Esophagus squamous epithelium (tissue), 5 donors: ENCODE data around the gene CD2. TPM values are rescaled to one million over a fixed set of nuclear protein-coding genes. Genes with fewer than 3 reads are reported as not detected.

ENCODE experiments used
- DNase-seq: peaks from one replicate; lab custom pipeline; 2025; lab: John Stamatoyannopoulos, UW
- H3K27ac ChIP-seq, 4 donors: fragments of 200-600 bp; sonication (generic); one replicate each; pipeline ENCODE4 v1.5.1; 2016 to 2019; ENCODE audit warnings: mild to moderate bottlenecking in 1 of 4
- H3K27me3 ChIP-seq, 4 donors: fragments of 200-600 bp; sonication (generic); 1 replicate in 3 of 4; 2 replicates in 1 of 4; pipeline versions ENCODE4 v1.5.1 to v1.6.0; 2017 to 2021; ENCODE audit warnings: antibody characterized with exemption in 1 of 4
- H3K36me3 ChIP-seq, 3 donors: fragments of 200-600 bp; sonication (generic); one replicate each; pipeline ENCODE4 v1.5.1; 2016 to 2019
- H3K4me1 ChIP-seq, 3 donors: fragments of 200-600 bp; sonication (generic); one replicate each; pipeline ENCODE4 v1.5.1; 2017 to 2019
- H3K4me3 ChIP-seq, 4 donors: fragments of 200-600 bp; sonication (generic); 1 replicate in 3 of 4; 2 replicates in 1 of 4; pipeline ENCODE4 v1.5.1; 2016 to 2019; ENCODE audit warnings: mild to moderate bottlenecking in 2 of 4, moderate library complexity in 1 of 4
- H3K9me3 ChIP-seq, 3 donors: fragments of 200-600 bp; sonication (generic); one replicate each; pipeline ENCODE4 v1.5.1; 2016 to 2019
- POLR2A ChIP-seq, 4 donors: fragments of 450-650 bp; IDR thresholded peaks; one replicate each; pipeline ENCODE4 v1.6.1; 2017; ENCODE audit warnings: antibody characterized with exemption in 4 of 4, mild to moderate bottlenecking in 4 of 4, moderate library complexity in 3 of 4
- WGBS, 2 donors: methylation state at CpG; one replicate each; pipeline ENCODE4 v1.1.5; 2018; 5-methylcytosine and 5-hydroxymethylcytosine counted together
- intact Hi-C: fragments of 100-400 bp; cut with DNase I; formaldehyde crosslinking; loops from one replicate; pipeline ENCODE4 v1.15.0; 2022
- total RNA-seq, 4 donors: library from RNA; depleted of rRNA; stranded (reverse); fragments of >200 nt; gene quantifications; one replicate each; pipeline ENCODE4 v1.1.0, GENCODE V29; 2016
- TF ChIP-seq, protein P1 (sequence below), 6 experiments: fragments of 450-650 bp in 4 of 6; fragments of 200-600 bp in 2 of 6; sonication (generic) in 2 of 6; IDR thresholded peaks; one replicate each; pipeline ENCODE4 v1.5.1; 2016 to 2019; ENCODE audit warnings: antibody characterized with exemption in 6 of 6, mild to moderate bottlenecking in 4 of 6, moderate library complexity in 4 of 6
- donor health status: DM: yes; HTN: yes; CAD: no.

Gene CD2
- total RNA-seq, 4 donors from 2014 or later, result 2.1 to 14.7 (median 5.1) TPM

DNA sequence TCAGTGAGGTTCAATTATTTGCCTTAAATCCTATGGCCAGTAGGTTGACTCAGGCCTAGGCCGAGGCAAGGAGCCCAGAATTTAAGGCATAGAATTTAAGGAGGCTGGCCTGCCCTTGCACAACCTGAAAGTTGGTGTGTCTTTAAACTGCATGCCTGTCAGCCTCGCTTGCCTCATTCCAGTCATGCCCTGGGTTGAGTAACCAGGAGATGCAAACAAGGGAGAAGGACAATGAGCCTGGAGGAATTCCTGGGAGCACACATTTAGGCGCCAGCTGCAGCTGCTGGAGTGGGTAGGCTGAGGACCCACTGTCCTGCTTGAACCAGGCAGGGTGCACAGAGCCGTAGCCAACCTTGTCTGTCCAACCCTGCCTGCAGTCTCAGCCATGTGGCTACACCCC lies 11.7 kb downstream of the CD2 start:
- no peaks in the 10 kb centered on the region for H3K27me3 ChIP-seq
- DNase-seq, result no peak

DNA sequence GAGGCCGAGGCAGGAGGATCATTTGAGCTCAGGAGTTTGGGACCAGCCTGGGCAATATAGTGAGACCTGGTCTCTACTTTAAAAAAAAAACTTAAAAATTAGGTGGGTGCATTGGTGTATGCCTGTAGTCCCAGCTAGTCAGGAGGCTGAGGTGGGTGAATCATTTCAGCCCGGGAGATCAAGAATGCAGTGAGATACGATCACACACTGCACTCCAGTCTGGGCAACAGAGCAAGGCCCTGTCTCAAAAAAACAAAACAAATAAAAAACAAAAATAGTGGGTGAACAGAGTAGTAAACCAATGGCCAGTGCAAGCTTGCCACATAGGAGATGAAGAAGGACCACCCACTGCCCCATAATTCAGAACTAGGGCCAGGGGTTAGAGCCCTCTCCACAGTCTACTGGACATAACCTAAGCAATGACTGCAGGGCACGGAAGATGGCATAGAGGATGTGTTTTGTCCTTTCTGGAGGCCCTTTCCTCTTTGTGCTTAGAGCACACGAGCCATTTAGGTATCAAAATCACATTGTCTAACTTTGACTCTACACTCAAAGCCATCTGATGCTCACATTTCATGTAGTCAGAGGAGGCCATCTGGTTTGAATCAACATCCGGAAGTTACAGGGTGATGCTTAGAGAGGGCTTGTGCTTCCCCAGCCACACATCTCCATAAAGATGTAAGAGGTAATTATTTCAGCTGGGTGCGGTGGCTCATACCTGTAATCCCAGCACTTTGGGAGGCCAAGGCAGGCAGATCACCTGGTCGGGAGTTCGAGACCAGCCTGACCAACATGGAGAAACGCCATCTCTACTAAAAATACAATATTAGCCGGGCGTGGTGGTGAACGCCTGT lies 12.6 kb downstream of the CD2 start:
- no peaks in the 10 kb centered on the region for H3K36me3 ChIP-seq
- no peaks in the 10 kb centered on the region for H3K9me3 ChIP-seq
- peak overlapping the region in 1 of 4 donors; percentile 31 for H3K27ac ChIP-seq
- H3K4me1 ChIP-seq, result peaks cover 0 to 32% (median 0%) of the 10 kb centered on the region in 3 donors
- no peaks in the 10 kb centered on the region for H3K27me3 ChIP-seq
- DNase-seq, result no peak
- 78 to 89% methylated on average over 10 to 12 of the region's 13 CpGs for whole genome bisulfite sequencing, 2 donors
- TF ChIP-seq, protein P1, sequence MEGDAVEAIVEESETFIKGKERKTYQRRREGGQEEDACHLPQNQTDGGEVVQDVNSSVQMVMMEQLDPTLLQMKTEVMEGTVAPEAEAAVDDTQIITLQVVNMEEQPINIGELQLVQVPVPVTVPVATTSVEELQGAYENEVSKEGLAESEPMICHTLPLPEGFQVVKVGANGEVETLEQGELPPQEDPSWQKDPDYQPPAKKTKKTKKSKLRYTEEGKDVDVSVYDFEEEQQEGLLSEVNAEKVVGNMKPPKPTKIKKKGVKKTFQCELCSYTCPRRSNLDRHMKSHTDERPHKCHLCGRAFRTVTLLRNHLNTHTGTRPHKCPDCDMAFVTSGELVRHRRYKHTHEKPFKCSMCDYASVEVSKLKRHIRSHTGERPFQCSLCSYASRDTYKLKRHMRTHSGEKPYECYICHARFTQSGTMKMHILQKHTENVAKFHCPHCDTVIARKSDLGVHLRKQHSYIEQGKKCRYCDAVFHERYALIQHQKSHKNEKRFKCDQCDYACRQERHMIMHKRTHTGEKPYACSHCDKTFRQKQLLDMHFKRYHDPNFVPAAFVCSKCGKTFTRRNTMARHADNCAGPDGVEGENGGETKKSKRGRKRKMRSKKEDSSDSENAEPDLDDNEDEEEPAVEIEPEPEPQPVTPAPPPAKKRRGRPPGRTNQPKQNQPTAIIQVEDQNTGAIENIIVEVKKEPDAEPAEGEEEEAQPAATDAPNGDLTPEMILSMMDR (IDR thresholded peaks at IDR 0.05), result no peak
- no peak for TF ChIP-seq POLR2A (IDR thresholded peaks at IDR 0.05)
- H3K4me3 ChIP-seq, result no peak overlapping the region
- intact Hi-C loops, result no loop called here

More for the DNA sequence above, 11.7 kb downstream of the CD2 start:
- TF ChIP-seq, protein P1 (IDR thresholded peaks at IDR 0.05), result no peak
- TF ChIP-seq POLR2A (IDR thresholded peaks at IDR 0.05), result no peak
- Histone ChIP-seq H3K4me1 (peaks cover 0 to 32% (median 0%) of the 10 kb centered on the region in 3 donors), H3K27ac (peak overlapping the region in 2 of 4 donors; percentile 44 to 59), H3K9me3 (no peaks in the 10 kb centered on the region), H3K36me3 (no peaks in the 10 kb centered on the region), H3K4me3 (no peak overlapping the region)
- intact Hi-C loops, result no loop called here
- WGBS, 2 donors, result 52 to 61% methylated on average over 4 of the region's 4 CpGs

DNA sequence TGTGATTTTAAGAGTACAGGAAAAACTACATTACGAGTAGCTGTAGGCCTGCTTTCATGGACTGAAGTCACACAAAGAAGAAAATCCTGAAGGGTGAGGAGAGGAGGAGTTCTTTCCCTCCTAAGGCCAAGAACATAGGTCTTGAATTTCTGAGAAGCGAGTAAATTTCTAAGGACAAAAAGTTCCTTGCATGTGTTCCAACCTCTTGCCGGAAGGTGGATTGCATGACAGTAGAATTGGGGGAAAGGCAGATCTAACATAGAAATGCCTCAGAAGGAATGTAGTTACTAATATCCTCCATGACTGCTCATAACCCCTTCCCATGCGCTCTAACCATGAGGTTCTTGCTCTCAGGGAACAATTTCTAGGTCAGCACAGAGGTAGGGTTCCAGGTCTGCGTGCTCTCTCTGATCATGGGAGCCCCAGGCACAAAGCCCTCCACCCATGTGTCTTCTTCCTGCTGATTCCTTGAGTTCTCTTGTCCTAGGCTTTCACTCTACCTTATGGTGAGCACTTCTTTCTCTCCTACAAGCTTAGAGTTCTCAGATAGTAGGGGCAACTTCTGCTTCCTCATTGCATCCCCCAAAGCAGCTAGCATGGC lies 13.7 kb downstream of the CD2 start:
- DNase-seq, result no peak
- H3K36me3 ChIP-seq, result no peaks in the 10 kb centered on the region
- TF ChIP-seq, protein P1 (IDR thresholded peaks at IDR 0.05), result no peak
- no peak for TF ChIP-seq POLR2A (IDR thresholded peaks at IDR 0.05)
- H3K4me3 ChIP-seq, result no peak overlapping the region
- H3K27me3 ChIP-seq, result no peaks in the 10 kb centered on the region
- H3K9me3 ChIP-seq, result no peaks in the 10 kb centered on the region
- 83 to 90% methylated on average over 5 of the region's 5 CpGs for WGBS, 2 donors
- peak overlapping the region in 1 of 4 donors; percentile 31 for H3K27ac ChIP-seq
- peaks cover 0 to 31% (median 0%) of the 10 kb centered on the region in 3 donors for H3K4me1 ChIP-seq
- intact Hi-C loops, result no loop called here

DNA sequence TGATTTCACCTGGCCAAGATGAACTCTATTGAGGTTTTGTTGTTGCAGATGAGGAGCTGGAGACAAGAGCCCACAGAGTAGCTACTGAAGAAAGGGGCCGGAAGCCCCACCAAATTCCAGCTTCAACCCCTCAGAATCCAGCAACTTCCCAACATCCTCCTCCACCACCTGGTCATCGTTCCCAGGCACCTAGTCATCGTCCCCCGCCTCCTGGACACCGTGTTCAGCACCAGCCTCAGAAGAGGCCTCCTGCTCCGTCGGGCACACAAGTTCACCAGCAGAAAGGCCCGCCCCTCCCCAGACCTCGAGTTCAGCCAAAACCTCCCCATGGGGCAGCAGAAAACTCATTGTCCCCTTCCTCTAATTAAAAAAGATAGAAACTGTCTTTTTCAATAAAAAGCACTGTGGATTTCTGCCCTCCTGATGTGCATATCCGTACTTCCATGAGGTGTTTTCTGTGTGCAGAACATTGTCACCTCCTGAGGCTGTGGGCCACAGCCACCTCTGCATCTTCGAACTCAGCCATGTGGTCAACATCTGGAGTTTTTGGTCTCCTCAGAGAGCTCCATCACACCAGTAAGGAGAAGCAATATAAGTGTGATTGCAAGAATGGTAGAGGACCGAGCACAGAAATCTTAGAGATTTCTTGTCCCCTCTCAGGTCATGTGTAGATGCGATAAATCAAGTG lies 14.3 kb downstream of the CD2 start:
- Histone ChIP-seq H3K4me1 (peaks cover 0 to 24% (median 0%) of the 10 kb centered on the region in 3 donors), H3K9me3 (no peaks in the 10 kb centered on the region), H3K4me3 (no peak overlapping the region), H3K27ac (peak overlapping the region in 2 of 4 donors; percentile 1 to 26), H3K27me3 (no peaks in the 10 kb centered on the region), H3K36me3 (no peaks in the 10 kb centered on the region)
- whole genome bisulfite sequencing, 2 donors, result 74 to 90% methylated on average over 6 to 7 of the region's 13 CpGs
- TF ChIP-seq, protein P1 (IDR thresholded peaks at IDR 0.05), result no peak
- TF ChIP-seq POLR2A (IDR thresholded peaks at IDR 0.05), result no peak
- intact Hi-C loops, result no loop called here
- DNase-seq, result no peak
